ENCODE results near the gene NPM1.
"Not testable (repeated sequence)": the region's sequence is repeated elsewhere in the genome, so short reads cannot be mapped to it uniquely, and the experiment has no call there.

Gene NPM1

DNA sequence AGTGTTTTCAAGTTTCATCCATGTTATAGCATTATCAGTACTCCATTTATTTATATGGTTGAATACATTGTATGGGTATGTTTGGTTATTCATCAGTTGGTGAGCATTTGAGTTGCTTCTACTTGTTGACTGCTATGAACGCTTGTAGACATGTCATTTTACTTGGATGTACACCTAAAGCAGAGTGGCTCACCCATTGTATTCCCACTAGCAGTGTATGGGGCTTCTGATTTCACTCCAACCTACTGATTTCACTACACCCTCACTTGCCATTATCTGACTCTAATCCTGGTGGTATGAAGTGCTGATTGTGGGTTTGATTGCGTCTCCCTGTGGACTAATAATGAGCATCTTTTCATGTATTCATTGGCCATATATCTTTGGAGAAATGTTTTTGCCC, 9.5 kb downstream of the NPM1 start:
- no peak for FAIRE-seq
- no peak for DNase-seq (ENCODE audit: insufficient read length, low spot score)
- no peak for TF ChIP-seq CTCF (IDR thresholded peaks at IDR 0.05; ENCODE audit: insufficient read depth, missing control alignments)

- no peak for DNase-seq (ENCODE audit: insufficient read length, low spot score)
- no peak for FAIRE-seq
- TF ChIP-seq CTCF (IDR thresholded peaks at IDR 0.05; ENCODE audit: insufficient read depth, missing control alignments) = no peak
Observed at GRCh38 chr5:171397599-171397998, 9.9 kb downstream of the NPM1 start.

- not testable (repeated sequence) for DNase-seq (ENCODE audit: insufficient read length, low spot score); FAIRE-seq
Observed at GRCh38 chr5:171398660-171399059, 11.0 kb downstream of the NPM1 start.

DNA sequence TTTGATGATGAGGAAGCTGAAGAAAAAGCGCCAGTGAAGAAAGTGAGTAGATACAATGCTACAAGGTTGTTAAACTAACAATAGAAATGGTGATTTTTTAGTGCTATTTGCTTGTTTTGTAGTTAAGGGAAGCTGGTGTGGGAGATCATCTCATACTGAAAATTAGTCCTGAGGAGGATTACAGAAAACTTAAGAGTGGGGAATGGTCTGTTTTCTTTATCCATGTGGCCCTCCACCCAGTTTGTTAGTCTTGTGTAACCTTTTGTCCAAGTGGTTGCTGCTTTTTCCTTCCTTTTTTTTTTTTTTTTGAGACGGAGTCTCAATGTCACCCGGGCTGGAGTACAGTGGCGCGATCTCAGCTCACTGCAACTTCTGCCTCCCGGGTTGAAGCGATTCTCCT, 12.5 kb downstream of the NPM1 start:
- FAIRE-seq (no peak), DNase-seq (ENCODE audit: insufficient read length, low spot score) (no peak)
- TF ChIP-seq CTCF (IDR thresholded peaks at IDR 0.05; ENCODE audit: insufficient read depth, missing control alignments) = no peak

GRCh38 chr5:171401167-171401947, 13.7 kb downstream of the NPM1 start:
- FAIRE-seq = no peak
- no peak for DNase-seq (ENCODE audit: insufficient read length, low spot score)
- TF ChIP-seq CTCF (IDR thresholded peaks at IDR 0.05; ENCODE audit: insufficient read depth, missing control alignments) = no peak

GRCh38 chr5:171402751-171403150, 15.1 kb downstream of the NPM1 start:
- DNase-seq (ENCODE audit: insufficient read length, low spot score); FAIRE-seq: not testable (repeated sequence)

DNA sequence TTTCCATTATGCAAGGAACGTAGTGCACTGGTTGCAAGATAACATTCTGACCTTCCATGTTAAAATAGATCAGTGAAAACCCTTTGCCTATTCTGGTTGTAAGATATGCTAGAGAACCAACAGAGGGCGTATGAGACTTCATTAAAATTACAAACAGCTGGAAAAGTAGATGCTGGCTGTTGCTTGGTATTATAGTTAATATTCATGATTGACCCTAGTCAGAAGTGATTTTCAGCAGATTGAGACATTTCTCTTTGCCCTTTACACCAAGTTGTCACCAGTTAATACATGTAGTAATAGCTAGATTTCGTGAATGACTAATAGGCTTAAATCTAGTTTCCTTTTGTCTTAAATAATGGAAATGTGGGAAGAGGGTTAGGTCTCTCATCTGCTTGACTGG, 18.0 kb downstream of the NPM1 start:
- TF ChIP-seq CTCF (IDR thresholded peaks at IDR 0.05; ENCODE audit: insufficient read depth, missing control alignments) = peak; percentile 23
- DNase-seq (ENCODE audit: insufficient read length, low spot score) = no peak
- no peak for FAIRE-seq

DNA sequence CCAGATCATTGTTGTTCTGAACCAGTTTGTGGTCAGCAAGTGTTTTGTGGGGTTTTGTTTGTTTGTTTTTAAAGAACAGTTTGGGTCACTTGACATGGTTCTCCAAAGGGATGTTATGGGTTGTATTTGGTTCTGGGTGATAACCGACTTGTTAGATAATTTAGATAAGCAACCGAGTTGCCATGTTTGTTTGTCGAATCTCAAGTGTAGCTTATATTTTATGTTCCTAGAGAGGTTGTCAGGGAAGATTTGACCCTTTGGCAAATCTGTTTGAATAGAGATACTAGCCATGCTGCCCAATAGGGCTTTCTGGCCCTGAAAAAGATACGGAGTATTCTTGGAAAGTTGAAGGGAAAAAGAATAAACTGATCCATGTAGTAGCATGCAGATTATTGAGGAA, 19.6 kb downstream of the NPM1 start:
- FAIRE-seq = no peak
- TF ChIP-seq CTCF (IDR thresholded peaks at IDR 0.05; ENCODE audit: insufficient read depth, missing control alignments) = no peak
- DNase-seq (ENCODE audit: insufficient read length, low spot score) = no peak

All from D721Med (cell line).